ENCODE results near the gene COX17.

GRCh38 chr3:119675188-119675874 is 1.9 kb downstream of the COX17 start:
- TF ChIP-seq POLR2AphosphoS5 (IDR thresholded peaks at IDR 0.05) (no peak), CTCF (IDR thresholded peaks at IDR 0.05) (no peak), POLR2A (IDR thresholded peaks at IDR 0.05) (no peak)

Data from gastroesophageal sphincter (tissue), 3 donors.